ENCODE data around the gene OMD. TPM values are rescaled to one million over a fixed set of nuclear protein-coding genes. Genes with fewer than 3 reads are reported as not detected.

OMD gene
- total and polyA plus RNA-seq, 2 of the 8 experiments (the other 6 are each of a cell fraction or from before 2014, with no cell fraction given): not detected

DNA sequence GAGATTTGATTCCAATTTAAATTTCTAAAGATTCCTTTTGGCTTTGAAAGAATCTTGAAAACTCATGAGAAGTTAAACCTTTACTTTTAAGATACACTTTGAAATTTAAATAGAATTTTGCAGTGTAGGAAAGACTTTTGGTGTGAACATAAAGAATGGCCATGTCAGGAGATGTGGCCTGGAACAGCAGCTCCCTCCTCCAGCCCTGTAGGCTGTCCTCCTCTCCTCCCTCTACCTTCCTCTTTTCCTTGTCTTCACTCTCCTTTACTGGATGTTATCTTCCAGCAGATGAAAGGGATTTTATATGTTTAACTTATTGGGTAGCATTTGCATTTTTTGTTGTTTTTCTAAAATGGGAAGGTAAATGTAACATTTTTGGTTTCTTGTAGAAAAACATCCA is 39.1 kb upstream of the OMD start (continued):
- TF ChIP-seq, protein P1, sequence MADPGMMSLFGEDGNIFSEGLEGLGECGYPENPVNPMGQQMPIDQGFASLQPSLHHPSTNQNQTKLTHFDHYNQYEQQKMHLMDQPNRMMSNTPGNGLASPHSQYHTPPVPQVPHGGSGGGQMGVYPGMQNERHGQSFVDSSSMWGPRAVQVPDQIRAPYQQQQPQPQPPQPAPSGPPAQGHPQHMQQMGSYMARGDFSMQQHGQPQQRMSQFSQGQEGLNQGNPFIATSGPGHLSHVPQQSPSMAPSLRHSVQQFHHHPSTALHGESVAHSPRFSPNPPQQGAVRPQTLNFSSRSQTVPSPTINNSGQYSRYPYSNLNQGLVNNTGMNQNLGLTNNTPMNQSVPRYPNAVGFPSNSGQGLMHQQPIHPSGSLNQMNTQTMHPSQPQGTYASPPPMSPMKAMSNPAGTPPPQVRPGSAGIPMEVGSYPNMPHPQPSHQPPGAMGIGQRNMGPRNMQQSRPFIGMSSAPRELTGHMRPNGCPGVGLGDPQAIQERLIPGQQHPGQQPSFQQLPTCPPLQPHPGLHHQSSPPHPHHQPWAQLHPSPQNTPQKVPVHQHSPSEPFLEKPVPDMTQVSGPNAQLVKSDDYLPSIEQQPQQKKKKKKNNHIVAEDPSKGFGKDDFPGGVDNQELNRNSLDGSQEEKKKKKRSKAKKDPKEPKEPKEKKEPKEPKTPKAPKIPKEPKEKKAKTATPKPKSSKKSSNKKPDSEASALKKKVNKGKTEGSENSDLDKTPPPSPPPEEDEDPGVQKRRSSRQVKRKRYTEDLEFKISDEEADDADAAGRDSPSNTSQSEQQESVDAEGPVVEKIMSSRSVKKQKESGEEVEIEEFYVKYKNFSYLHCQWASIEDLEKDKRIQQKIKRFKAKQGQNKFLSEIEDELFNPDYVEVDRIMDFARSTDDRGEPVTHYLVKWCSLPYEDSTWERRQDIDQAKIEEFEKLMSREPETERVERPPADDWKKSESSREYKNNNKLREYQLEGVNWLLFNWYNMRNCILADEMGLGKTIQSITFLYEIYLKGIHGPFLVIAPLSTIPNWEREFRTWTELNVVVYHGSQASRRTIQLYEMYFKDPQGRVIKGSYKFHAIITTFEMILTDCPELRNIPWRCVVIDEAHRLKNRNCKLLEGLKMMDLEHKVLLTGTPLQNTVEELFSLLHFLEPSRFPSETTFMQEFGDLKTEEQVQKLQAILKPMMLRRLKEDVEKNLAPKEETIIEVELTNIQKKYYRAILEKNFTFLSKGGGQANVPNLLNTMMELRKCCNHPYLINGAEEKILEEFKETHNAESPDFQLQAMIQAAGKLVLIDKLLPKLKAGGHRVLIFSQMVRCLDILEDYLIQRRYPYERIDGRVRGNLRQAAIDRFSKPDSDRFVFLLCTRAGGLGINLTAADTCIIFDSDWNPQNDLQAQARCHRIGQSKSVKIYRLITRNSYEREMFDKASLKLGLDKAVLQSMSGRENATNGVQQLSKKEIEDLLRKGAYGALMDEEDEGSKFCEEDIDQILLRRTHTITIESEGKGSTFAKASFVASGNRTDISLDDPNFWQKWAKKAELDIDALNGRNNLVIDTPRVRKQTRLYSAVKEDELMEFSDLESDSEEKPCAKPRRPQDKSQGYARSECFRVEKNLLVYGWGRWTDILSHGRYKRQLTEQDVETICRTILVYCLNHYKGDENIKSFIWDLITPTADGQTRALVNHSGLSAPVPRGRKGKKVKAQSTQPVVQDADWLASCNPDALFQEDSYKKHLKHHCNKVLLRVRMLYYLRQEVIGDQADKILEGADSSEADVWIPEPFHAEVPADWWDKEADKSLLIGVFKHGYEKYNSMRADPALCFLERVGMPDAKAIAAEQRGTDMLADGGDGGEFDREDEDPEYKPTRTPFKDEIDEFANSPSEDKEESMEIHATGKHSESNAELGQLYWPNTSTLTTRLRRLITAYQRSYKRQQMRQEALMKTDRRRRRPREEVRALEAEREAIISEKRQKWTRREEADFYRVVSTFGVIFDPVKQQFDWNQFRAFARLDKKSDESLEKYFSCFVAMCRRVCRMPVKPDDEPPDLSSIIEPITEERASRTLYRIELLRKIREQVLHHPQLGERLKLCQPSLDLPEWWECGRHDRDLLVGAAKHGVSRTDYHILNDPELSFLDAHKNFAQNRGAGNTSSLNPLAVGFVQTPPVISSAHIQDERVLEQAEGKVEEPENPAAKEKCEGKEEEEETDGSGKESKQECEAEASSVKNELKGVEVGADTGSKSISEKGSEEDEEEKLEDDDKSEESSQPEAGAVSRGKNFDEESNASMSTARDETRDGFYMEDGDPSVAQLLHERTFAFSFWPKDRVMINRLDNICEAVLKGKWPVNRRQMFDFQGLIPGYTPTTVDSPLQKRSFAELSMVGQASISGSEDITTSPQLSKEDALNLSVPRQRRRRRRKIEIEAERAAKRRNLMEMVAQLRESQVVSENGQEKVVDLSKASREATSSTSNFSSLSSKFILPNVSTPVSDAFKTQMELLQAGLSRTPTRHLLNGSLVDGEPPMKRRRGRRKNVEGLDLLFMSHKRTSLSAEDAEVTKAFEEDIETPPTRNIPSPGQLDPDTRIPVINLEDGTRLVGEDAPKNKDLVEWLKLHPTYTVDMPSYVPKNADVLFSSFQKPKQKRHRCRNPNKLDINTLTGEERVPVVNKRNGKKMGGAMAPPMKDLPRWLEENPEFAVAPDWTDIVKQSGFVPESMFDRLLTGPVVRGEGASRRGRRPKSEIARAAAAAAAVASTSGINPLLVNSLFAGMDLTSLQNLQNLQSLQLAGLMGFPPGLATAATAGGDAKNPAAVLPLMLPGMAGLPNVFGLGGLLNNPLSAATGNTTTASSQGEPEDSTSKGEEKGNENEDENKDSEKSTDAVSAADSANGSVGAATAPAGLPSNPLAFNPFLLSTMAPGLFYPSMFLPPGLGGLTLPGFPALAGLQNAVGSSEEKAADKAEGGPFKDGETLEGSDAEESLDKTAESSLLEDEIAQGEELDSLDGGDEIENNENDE (IDR thresholded peaks at IDR 0.05; ENCODE audit: insufficient replicate concordance, low read length): no peak
- TF ChIP-seq, protein P2, sequence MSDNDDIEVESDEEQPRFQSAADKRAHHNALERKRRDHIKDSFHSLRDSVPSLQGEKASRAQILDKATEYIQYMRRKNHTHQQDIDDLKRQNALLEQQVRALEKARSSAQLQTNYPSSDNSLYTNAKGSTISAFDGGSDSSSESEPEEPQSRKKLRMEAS (IDR thresholded peaks at IDR 0.05): no peak
- TF ChIP-seq SIN3A (conservative IDR thresholded peaks at IDR 0.05 in 1 of 2, IDR thresholded peaks at IDR 0.05 in 1 of 2; ENCODE audit: low read depth in 1 of 2, low read length in 2 of 2) (no peak), CEBPB (IDR thresholded peaks at IDR 0.05; ENCODE audit: low read depth, low read length) (no peak), TAF7 (optimal IDR thresholded peaks at IDR 0.05; ENCODE audit: borderline replicate concordance, low read depth, low read length) (no peak), SUZ12 (IDR thresholded peaks at IDR 0.05; ENCODE audit: low read length) (no peak), RFX5 (IDR thresholded peaks at IDR 0.05; ENCODE audit: borderline replicate concordance, low read depth, low read length) (no peak)
- TF ChIP-seq, protein P3, sequence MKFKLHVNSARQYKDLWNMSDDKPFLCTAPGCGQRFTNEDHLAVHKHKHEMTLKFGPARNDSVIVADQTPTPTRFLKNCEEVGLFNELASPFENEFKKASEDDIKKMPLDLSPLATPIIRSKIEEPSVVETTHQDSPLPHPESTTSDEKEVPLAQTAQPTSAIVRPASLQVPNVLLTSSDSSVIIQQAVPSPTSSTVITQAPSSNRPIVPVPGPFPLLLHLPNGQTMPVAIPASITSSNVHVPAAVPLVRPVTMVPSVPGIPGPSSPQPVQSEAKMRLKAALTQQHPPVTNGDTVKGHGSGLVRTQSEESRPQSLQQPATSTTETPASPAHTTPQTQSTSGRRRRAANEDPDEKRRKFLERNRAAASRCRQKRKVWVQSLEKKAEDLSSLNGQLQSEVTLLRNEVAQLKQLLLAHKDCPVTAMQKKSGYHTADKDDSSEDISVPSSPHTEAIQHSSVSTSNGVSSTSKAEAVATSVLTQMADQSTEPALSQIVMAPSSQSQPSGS (IDR thresholded peaks at IDR 0.05; ENCODE audit: low read length): no peak

All from H1 (cell line).